T1000 (cell line): Measurements from ENCODE around the gene CPLX1.
"Not testable (repeated sequence)": the region's sequence is repeated elsewhere in the genome, so short reads cannot be mapped to it uniquely, and the experiment has no call there.

Experiments
- DNase-seq: peaks from one replicate; lab custom pipeline; 2025; ENCODE audit warnings: mixed read lengths; lab: John Stamatoyannopoulos, UW

CPLX1 gene

DNA sequence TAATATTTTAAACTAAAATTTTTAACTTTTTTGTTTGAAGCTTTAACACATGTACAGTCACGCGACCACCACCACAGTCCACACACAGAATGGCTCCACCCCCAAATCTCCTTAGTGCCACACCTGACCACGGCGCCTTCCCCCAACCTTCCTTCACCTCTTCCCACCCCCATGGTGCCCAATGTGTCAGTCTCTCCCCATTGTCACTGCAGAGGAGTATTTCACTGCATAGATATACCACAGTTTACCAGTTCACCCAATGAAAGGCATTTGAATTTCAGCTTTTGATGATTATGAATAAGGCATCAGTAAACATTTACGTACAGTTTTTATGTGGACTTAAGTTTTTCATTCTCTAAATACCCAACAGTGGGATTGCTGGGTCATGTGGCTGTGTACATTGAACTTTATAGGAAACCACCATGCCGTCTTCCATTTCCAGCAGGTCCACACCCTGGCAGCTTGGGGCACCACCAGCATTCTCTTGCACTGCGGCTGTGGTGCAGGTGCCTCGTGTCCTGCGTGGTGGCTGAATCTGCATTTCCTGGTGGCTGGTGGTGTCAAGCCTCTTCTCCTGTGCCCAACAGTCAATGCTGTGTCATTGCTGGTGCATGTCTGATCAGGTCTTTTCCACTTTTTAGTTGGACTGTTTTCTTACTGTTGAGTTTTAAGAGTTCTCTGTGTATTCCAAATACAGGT lies 49.0 kb downstream of the CPLX1 start:
- no peak for DNase-seq

DNA sequence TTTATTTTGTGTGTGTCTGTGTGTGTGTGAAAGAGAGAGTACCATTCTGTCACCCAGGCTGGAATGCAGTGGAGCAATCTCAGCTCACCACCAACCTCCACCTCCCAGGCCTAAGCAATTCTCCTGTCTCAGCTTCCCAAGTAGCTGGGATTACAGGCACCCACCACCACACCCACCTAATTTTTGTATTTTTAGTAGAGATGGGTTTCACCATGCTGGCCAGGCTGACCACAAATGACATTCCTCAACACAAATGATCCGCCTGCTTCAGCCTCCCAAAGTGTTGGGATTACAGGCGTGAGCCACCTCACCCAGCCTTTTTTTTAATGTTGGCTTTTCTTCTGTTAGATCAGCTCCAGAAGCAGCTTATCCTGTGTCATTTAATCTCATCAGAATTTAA lies 50.4 kb downstream of the CPLX1 start:
- DNase-seq: not testable (repeated sequence)

DNA sequence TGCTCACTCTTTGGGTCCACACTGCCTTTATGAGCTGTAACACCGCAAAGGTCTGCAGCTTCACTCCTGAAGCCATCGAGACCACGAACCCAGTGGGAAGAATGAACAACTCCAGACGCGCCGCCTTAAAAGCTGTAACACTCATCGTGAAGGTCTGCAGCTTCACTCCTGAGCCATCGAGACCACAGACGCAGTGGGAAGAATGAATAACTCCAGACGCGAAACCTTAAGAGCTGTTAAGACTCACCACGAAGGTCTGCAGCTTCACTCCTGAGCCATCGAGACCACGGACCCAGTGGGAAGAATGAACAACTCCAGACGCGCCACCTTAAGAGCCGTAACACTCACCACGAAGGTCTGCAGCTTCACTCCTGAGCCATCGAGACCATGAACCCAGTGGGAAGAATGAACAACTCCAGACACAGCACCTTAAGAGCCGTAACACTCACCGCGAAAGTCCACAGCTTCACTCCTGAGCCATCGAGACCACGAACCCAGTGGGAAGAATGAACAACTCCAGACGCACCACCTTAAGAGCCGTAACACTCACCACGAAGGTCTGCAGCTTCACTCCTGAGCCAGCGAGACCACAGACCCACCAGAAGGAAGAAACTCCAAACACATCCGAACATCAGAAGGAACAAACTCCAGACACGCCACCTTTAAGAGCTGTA lies 51.4 kb downstream of the CPLX1 start:
- not testable (repeated sequence) for DNase-seq

DNA sequence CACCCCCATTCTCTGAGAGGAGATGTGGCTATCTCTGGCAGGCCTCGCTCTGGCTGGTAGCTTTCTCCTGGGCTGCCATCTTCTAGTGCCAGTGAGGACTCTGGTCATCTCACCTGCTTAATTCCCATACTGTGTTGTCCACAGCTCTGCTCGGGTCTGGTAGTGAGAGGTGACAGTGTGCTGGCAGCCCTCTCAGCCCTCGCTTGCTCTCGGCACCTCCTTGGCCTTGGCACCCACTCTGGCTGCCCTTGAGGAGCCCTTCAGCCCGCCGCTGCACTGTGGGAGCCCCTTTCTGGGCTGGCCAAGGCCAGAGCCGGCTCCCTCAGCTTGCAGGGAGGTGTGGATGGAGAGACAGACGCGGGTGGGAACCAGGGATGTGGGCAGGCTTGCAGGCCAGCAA lies 52.7 kb downstream of the CPLX1 start:
- no peak for DNase-seq

DNA sequence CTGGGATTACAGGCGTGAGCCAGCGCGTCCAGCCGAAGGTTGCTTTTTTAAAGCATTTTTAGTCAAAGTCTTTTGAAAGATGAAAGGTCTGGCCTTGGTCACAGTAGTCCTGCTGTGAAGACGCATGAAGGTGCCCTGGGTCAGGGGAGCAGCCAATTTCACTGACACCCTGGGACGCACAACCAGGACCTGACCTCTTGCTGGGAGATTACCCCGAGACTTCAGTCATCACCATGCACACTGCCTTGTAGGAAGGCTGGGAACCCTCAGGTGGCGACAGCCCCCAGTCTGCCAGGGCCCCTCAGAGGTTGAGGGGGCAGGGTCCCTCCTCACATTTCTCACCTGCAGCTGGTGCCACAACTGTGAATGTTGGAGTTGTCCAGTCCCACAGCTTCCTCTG lies 53.2 kb downstream of the CPLX1 start:
- no peak for DNase-seq

DNA sequence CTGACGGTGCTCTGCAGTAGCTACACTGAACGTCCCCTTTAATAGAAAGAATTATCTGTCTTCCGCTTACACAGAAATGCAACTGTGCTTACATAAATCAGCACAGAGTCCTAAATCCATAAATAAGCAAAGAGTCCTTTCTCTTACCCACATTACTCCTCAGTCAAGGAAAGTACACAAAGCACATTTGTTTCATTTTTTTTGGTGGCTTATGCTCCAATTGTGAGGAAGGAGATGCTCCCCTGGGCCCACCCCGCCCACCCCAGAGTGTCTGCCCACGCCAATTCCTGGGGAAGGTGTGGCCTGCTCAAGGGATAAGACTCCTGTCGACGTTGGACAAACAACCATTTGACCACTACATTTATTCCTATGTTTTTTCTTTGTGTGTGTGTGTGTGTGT lies 53.8 kb downstream of the CPLX1 start:
- no peak for DNase-seq

DNA sequence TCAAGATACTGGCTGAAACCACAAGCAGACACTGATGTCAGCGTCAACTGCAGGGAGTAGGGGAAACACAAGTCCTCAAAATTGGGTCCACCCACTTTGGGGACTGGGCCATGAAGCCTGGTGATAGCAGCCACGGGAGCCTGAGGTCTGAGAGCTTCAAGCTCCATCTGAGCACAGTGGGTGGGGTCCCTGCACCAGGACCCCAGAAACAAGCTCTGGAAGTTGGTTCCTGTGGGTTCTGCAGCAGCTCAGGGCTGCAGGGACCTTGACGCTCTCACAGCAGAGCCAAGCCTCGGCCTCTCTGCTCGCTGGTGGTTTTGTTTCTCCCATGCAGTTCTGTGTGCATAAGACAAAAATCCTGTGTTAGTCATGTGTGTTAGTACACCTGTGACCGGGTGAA lies 54.5 kb downstream of the CPLX1 start:
- DNase-seq: no peak

DNA sequence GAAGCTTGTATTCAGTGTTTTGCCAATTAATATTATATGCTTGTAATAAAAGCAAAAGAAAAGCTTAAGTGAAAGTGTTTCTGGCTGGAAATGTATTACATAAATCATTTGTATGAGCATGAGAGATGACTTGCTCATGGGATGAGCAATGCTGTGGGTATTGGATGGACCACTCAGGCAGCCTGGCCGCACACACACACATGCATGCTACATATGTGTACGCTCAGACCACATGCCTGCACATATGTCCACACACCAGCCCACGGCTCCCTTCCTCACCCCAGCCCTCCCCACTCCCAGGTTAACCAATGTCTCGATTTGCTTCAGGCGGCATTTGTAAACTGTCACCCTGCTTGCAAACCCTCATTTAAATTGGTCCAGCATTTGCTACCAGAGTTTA lies 55.9 kb downstream of the CPLX1 start:
- DNase-seq: no peak

DNA sequence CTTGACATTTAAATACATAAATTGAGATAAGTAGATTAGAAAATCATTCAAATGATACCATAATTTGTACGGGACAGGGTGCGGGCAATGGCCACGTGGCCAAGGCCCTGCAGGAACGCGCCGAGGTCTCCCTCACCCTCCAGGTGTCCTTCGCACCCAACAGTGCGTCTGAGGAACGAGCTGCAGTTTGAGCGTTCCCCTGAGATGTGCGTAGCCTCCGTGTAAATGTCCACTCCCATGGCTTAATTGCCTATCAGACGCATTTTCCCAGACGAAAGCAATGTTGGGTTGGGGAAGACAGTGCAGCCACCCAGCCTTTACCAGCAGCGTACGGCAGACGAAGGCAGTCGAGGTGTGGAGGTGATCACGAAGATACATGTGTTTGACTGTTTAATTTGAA lies 56.4 kb downstream of the CPLX1 start:
- no peak for DNase-seq

DNA sequence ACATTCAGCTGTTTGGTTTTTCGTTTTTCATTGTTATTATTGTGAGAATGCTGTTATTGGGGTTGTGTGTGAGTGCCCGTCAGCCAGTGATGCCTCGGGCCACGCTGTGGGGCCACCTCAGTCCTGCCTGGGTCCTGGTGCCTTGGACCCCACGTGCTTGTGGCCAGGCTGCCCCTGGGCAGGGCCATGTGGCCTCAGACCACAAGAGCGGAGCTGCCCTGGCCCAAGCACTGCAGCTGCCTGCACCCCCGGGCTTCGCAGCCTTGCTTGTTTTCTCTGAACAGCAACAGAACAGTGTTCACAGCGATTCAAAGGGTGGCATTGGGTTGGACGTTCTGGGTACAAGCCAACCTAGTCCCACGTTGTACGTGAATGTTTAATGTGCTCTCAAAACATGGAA lies 56.9 kb downstream of the CPLX1 start:
- no peak for DNase-seq

DNA sequence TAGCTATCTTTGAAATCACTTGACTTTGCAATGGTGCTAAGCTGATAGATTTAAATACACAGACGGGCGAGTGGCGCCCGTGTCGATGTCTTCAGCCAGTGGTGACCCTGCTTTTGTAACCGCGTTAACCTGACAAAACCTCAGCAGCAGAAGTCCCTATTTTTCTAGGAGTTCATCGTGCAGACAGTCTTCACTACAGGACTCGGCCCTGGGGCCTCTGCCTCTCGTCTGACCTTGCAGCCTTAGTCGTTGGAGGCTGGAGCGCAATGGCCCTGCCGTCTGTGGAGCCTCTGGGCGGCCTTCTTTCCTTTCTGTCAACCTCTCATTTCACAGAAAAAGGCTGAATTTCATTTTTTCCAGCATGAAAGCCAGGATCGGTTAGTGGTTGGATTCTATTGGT lies 57.9 kb downstream of the CPLX1 start:
- no peak for DNase-seq

DNA sequence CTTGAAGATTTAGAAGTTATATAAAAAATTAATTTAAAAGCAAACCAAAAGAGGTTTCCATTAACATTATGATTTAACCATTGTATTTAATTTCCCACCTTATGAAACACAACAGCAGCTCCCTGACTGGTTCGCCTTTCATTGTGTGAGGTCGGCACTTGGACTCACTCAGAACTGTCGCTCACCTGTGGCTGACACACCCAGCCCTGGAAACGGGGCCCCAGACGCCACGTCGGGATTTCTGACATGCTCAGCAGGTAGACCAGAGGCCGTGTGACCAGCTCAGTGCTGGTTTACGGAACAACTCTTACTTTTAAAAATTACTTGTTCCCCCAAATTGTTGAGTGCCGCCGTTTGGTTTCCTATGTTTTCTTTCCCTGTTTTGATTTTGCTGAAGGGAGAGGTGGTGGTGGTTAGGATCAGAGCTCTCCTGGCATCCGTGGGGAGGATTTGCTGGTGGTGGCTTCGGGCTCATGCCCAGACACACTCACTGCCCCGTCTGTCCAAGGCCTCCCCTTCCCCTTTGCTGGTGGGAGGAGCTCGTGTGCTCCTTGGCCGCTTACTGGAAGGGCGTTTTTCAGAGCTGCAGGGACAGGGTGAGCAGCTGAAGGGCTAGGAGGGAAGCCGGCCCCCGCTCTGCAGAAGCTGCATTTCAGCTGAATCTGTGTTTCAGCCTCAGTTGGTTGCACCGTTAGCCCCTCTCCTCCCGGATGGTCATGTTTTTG lies 59.2 kb downstream of the CPLX1 start:
- no peak for DNase-seq

DNA sequence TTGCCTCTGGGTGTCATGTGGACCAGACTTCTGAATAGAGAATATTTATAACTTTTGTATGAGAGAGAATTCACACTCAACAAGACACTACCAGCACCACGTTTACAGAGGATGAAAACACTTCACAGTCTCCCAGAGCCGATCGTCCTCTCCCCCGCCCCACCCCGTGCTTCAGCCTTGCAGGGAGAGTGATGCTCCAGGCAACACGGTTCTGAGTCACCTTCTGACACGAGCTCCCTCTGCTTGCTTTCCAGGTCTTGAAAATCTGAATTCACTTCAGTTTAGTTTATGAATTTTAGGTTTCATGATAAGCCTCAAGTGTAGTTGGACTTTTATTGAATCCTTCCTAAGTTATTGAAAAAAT lies 59.8 kb downstream of the CPLX1 start:
- no peak for DNase-seq

DNA sequence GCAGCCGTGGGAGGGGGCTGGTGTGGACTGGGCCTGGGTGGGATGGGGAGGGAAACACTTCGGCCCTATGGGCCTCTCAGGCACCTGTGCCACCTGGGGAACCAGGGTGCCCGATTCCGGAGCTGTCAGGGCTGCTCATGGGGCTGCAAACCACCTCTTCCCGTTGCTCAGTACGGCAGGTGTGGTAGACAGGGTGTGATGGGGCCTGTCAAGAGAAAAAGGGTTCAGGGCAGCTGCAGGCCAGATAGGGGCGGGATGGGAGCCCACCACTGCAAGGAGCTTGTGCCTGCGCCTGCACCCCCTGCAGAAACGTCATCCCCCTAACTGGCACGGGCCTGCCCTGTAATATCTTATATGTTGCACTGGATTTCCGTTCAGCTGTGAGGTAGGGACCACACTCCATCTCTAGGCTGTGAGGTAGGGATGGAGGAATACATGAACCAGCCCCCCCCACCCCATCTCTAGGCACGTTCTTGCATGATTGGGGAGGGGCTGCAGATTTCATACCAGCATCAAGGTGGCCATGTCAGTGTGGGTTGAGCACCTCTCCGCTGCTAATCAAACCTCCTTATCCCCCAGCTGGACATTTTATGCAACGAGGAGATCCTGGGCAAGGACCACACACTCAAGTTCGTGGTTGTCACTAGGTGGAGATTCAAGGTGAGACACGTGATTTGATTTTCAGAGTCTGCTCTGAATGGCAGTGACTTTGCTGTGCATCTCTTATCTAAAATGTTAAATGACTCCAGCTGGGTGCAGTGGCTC lies 61.3 kb downstream of the CPLX1 start:
- DNase-seq: no peak

DNA sequence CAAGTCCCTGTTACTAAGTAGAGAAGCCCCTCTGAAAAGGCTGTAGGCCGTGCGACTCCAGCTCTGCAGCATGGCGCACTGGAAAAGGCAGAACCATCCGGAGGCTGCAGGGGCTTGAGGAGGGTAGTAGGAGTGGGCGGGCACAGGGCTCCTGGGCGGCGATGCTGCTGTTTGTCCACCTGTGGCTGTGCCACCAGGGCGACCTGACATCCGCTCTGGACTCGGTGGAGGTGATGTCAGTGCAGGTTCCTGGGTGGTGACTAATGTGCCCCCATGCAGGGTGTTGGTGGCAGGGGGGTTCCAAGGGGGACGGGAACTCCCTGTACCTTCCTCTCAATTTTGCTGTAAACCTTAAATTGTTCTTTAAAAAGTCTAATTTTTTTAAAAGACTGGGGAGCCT lies 62.0 kb downstream of the CPLX1 start:
- DNase-seq: no peak

DNA sequence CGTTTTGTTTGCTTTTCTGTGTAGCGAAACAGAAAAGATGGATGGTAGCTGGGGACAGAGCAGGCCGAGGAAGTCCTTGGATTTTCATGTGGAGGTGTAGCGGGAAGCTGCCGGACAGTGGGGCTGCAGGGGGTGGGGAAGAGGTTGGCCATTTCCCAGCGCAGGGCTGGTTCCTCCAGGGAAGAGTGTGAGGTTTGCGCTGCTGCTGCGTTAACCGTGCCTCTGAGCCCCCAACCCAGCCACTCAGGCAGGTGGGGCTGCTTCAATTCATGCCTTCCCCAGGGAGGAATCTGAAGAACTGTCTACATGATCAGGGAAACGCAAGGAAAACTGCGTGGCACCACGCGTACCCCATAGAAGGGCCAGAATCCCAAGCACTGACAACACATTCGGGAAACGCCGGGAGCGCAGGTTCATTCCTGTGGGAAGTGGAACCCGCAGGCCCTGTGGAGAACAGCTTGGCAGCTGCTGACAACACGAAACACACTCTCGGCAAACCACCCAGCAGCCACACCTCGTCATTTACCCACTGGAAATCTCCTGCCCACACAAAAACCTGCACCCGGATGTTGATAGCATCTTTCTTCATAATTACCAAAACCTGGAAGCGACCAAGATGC lies 62.6 kb downstream of the CPLX1 start:
- DNase-seq: no peak

DNA sequence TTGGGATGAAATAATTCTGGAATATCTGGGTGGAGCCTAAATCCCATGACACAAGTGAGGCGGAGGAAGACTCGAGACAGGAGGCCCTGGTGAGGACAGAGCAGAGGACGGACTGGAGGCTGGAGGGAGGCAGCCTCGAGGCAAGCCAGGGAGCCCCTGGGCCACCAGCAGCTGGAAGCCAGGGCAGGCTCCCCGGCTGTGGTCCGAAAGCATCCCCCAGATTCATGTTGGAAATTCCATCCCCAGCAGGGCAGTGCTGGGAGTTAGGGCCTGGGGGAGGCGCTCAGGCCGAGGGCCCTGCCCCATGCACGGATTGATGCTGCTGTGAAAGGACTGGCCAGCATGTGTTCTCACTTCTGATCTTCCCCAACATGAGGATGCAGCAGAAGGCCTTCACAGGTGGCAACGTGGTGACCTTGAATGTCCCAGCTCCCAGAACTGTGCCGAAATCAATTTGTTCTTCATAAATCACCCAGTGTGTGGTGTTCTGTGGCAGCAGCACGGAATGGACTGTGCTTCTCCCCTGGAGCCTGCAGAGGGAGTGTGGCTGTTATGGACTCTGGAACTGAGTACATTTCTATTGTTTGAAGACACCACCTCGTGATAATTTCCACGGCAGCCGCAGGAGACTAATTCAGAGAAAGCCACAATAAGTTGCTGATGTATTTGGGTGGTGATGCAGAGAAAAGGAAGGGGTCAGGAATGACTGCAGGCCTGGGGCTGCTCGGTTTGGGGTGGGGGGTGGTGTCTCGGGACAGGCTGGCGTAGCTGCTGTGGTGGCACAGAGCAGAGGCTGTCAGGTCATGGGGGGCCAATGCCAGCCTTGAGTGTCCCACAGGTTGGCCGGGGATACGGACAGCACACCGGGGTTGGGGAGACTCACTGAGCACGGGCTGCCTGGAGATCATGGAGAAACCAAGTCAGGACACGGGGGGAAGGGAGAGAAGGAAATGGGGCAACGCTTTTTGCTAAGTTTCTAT lies 63.4 kb downstream of the CPLX1 start:
- DNase-seq: no peak

DNA sequence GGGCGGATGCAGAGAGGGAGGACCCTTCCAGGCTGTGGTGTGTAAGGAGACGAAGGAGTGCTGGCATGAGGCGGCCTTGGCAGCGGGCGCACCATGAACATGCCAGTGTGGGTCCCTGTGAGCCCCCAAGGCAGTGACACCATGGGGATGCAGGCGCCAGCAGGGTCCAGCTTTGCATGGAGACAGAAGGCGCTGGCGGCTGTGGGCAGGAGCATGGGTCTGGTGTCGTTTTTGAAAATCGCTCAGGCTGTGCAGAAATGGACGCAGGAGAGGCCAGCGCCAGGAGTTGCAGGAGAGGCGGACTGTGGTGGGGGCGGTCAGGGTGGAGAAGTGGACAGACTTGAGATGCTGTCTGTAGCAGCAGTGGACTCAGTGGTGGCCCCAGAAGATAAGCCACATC lies 64.2 kb downstream of the CPLX1 start:
- DNase-seq: no peak

DNA sequence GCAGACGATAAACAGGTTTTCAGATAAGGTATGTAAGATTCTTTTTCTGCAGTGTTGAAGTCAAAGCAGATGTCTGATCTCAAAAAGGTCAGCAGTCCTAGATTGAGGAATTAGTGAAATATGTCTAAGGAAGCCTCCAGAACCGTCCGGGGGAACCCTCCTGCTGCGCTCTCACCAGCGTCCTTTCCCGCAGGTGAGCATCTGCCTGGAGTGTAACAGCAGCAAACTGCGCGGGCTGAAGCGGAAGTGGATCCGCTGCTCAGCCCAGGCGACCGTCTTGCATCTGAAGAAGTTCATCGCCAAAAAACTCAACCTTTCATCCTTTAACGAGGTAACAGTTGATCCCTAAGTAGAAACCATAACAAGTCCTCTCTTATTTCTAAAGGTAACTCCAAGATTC lies 64.8 kb downstream of the CPLX1 start:
- DNase-seq: no peak

DNA sequence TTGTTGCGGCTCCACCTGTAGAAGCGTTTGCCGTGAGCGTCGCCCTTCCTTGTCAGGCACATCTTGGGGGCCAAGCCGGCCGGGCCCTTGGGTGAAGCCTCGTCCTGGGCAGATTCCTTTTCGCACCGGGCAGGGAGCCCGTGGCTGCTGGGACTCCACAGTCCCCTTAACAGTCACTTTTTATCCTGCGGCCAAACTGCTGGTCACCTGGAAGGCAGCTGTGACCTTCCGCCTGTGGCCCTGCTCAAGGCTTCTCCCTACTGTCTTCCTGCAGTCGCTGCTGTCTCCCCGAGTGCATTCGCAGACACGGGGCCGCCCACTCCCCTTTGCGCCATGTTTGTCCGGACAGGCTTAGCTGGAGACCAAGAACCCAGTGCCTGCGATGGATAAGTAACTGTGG lies 65.3 kb downstream of the CPLX1 start:
- DNase-seq: no peak

DNA sequence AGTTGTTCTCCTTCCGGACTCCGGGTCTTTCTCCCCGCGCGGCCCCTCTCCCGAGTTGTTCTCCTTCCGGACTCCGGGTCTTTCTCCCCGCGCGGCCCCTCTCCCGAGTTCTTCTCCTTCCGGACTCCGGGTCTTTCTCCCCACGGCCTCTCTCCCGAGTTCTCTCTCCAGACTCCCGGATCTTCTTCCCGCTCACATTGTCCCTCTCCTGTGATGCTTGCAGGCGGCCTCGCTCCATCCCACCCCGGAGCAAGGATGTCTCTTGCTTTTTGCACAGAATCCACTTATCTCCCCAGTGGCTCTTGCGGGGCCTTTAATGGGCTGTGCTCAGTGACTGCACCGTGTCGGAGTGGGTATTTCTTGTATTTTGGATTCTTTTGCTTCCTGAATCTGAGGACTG lies 66.1 kb downstream of the CPLX1 start:
- DNase-seq: not testable (repeated sequence)
